HCEC 1CT (cell line): ENCODE measurements around the gene DHFR2.
A peak's percentile ranks its signal among the peaks of the same experiment; 100 is the strongest.
"Not testable (repeated sequence)": the region's sequence is repeated elsewhere in the genome, so short reads cannot be mapped to it uniquely, and the experiment has no call there.

Experiments
- DNase-seq: peaks from one replicate; pipeline ENCODE4 v3.0.0-alpha.2; 2017

DHFR2 gene

DNA sequence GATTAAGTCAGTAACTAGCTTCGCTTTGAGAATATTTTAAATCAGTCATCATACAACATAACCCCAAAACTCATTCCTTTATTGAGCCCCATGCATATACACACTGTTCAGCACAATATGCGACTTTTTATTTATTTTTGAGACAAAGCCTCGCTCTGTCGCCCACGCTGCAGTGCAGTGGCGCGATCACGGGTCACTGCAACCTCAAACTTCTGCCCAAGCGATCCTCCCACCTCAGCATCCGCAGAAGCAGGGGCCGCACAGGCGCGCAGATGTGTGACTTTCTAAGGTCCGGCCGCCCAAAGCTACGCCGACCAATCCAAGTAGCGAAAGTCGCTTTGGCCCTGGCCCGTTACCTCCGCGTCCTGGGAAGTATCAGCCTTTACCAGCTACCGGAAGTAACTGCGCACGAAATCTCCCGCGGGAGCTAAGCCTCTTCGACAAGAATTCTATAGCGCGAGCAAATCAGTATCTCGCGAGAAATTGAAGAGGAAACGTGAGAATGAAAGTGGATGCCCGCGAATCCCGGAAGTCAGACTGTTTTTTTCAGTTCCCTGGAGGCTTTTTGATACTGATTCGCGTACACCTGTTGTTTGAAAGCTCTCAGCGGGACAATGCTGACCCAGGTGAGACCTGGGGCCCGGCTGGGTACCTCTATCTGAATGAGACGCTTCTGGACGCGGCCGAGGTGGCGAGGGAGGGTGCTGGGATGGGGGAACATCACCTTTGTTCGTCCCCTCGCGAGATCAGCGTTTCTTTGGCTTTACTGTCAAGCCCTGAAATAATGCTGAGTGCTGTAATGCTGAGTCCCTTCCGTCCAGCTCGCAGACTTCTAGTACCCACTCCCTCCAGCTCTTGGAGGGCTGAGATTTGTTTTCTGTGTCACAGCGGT is at the start of gene DHFR2, which contains the start of gene NSUN3:
Gene DHFR2 (minus strand): TSS at position 404 of the 892 bp plus-strand sequence. CDS start 1,405 bp downstream, outside the sequence.
Gene NSUN3 (plus strand): TSS at position 549 of the 892 bp plus-strand sequence. CDS start 66 bp downstream, at position 615.
- peak; percentile 97 for DNase-seq

DNA sequence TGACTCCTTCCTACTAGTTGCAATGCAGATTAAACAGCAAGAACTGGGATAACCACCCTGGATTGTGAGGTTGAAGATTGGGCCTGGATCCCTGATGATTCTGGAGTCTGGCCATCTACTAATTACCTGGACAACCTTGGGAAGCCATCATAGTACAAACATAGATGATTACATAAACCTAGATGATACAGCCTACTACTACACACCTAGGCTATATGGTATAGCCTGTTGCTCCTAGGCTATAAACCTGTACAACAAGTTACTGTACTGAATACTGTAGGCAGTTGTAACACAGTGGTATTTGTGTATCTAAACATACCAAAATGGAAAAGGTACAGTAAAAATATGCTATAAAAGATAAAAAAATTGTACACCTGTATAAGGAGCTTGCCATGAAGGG is 48.1 kb upstream of the DHFR2 start:
- DNase-seq: no peak

- DNase-seq: not testable (repeated sequence)
Measured at GRCh38 chr3:94110232-94110631, 47.5 kb upstream of the DHFR2 start.

DNA sequence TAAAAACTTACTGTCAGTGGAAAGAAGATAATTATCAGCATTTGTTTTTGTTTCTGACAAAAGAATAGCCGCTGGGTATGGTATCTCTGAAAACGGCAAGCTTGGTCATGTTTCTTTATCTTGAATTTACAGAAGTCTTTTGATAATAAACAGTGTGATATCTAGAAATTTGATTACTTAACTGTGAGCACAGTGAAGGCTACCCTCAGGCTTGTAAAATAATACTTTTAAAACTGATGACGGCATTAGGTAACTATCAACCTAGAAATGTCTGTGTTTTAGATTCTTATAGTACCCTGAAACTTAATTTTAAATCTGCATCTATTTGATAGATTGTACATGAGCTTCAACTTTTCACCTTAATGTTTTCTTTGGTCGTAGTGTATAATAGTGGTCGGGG is 43.6 kb upstream of the DHFR2 start:
- no peak for DNase-seq

- peak; percentile 30 for DNase-seq
Measured at GRCh38 chr3:94101860-94102259, 39.1 kb upstream of the DHFR2 start.

DNA sequence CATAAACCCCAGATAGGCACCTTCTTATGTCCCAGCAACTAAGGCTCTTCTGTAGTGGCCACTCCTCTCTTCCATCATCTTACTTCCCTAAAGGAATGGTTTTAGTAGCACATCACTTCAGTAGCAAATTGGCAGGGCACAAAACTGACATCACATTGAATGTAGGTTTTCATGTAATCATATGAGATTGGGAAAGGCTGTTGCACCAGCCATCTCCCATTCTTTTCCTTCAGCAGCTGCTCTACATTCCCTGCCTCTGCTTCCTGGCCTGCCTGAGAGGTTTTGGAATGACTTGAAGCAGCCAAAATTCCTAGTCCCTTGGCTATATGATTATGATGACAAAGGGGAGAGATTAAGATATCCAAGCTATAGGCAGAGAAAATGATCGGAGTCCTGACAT is 36.6 kb upstream of the DHFR2 start:
- no peak for DNase-seq

DNA sequence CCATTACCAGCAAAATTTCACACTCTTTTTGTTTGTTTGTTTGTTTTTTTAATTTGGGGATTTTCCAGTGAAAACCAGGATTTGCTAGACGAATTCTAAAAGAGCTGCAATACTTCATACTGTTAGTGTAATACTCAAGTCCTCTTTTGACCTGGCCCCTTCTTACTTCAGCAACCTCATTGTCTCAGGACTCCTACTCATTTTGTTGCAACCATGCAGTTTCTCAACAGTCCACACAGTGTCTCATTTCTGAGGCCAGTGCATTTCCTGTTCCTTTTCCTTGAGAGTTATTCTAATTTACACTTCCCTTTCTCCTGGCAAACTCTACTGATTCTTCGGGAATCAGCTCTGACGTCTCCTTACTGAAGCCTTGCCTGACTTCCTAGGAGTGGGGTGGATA is 35.7 kb upstream of the DHFR2 start:
- DNase-seq: peak; percentile 7

- no peak for DNase-seq
Measured at GRCh38 chr3:94095111-94095510, 32.4 kb upstream of the DHFR2 start.

GRCh38 chr3:94093151-94093550 is 30.4 kb upstream of the DHFR2 start:
- DNase-seq: no peak

DNA sequence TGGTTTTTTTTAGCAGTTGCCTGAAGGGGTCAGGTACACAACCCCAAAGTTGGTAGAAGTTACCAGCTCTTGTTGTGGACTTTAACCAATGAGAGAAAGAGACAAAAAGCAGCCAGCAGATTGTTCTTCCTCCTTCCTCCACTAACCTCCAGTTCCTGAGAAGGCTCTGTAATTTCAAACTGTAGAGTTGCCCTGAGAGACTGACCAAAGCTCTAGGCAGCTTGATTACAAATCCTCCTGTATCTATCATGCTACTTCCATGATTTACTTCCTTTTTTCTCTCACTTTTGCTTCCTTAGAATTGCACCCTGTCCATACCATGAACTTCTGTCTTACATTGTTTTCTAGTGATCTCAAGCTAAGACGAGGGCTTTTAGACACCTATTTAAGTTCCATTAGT is 29.4 kb upstream of the DHFR2 start:
- no peak for DNase-seq

- no peak for DNase-seq
Measured at GRCh38 chr3:94089126-94089525, 26.4 kb upstream of the DHFR2 start.

DNA sequence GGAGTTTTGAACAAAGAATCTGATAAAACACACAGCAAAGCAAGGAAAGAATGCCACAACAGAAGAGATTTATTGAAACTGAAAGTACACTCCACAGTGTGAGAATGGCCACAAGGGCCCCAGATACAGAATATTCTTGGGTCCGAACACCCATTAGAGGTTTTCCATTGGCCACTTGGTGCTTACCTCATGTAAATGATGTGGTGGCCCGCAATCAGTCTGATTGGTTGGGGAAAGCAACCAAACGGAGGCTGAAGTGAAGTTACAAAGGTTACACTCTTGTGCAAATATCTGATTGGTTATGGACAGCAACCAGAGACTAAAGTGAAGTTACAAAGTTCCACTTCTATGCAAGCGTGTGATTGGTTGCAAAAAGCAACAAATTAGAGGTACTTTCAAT is 20.5 kb upstream of the DHFR2 start:
- DNase-seq: no peak

GRCh38 chr3:94082391-94082937 is 19.7 kb upstream of the DHFR2 start:
- no peak for DNase-seq

DNA sequence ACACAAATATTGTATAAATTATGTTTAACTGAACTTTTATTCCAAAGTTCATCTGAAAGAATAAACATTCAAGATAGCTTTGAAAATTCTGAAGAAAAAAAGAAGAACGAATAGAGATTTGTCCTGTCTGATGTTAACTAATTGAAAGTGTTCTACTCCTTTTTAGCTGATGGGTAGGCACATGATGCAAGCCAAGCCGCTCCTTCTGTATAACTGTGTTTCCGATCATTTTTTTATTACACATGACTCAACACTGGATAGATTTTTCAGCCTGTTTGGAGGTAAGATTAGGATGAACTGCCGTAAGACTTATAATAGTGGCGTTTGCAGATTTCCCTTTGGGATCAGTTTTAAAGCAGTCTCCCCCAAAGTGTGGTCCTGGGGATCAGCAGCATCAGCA is 19.2 kb upstream of the DHFR2 start:
- DNase-seq: no peak

GRCh38 chr3:94080552-94080951 is 17.8 kb upstream of the DHFR2 start:
- not testable (repeated sequence) for DNase-seq

GRCh38 chr3:94076055-94076454 is 13.3 kb upstream of the DHFR2 start:
- DNase-seq: peak; percentile 35

DNA sequence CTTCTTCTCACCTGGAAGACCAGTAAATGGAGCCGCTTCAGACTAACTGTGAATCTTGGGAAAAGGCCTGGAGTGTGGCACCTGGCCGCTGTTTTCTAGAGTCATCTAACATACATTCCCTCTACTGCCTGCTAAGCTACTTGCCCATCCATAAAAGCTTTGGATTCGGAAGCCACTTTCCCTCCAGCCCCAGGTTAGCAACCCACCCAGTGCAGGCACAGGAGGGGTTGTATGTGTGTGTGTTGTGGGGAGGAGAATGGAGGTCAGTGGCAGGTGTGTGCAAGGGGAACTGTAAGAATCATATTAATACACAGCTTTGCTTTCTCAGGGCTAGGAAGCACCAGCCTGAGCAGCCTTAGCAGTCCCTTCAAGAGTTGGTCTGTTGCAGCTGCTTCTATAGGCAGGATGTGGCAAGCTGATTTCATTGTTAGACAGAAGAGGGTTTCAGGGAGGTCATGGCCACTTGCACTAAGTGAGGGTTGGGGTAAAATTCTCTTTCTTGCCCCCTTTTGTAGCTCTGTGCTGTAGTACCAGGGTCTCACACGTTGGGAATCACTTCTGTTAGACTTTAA is 9.1 kb upstream of the DHFR2 start:
- DNase-seq: no peak

- DNase-seq: no peak
Measured at GRCh38 chr3:94070341-94070911, 7.7 kb upstream of the DHFR2 start.

DNA sequence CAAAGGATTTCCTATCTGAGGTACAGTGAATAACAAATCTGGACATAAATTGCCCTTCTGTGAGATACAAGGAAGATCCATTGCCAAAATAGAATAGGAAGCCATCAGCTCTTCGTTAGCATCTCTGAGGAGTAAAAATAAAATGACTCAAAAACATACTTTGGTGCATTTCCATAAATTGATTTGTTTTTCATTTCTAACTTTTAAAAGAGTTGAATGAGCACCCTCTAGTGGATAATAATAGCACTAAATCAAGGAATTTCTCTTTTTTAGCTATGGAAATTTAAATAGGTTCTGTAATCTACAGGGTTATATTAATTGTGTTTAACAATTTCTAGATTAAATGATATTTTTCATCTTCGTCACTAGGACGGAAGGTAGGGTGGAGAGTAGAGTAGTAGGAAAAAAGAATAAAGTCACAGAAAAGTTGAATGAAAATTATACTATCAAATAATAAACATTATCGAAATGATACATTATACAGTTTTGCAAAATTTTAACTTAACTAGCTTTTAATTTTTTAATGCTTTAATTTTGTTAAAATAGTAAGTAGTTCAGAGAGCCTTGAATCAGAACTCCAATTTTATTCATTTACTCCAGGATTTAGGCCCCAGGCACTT is 6.6 kb upstream of the DHFR2 start:
- peak; percentile 48 for DNase-seq

DNA sequence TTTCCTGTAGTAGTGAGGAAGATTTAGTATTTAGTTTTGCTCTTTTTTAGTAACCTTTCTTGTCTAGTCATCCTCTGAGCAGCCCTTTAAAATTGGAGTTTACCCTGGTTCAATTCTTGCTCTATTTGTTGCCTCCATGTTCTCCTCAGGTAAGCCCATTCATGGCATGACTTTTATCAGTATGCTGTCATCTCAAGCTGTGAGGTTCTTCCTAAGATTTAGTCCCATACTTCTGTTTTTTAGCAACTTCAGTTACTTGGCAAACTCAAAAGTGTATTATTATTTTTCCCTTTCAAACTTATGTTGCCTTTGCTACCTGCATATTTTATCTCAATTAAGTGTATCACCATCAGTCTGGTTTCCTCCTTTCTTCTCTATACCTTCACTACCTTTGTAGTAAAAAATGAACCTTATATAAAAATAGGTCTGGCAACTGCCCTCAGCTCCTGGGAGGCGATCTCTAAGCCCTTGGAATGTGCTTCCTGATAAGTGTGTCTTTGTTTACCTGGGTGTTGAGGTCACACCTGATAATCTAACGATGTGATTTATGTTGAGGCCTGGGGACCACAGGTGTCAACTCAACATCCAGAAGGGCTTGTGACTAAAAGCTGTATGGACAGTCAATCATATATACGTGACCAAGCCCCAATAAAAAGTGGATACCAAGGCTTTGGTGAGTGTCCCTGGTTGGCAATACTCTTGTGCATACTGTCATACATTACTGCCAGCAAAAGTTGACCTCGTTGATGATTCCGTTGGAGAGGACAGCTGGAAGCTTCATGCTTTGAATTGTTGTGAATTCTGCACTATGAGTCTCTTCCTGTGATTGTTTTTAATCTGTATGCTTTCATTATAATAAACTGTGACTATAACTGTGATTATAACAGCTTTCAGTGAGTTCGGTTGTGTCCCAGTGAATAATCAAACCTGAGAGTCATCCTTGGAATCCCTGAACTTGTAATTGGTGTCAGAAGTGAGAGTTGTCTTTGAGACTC is 4.1 kb upstream of the DHFR2 start:
- DNase-seq: no peak

DNA sequence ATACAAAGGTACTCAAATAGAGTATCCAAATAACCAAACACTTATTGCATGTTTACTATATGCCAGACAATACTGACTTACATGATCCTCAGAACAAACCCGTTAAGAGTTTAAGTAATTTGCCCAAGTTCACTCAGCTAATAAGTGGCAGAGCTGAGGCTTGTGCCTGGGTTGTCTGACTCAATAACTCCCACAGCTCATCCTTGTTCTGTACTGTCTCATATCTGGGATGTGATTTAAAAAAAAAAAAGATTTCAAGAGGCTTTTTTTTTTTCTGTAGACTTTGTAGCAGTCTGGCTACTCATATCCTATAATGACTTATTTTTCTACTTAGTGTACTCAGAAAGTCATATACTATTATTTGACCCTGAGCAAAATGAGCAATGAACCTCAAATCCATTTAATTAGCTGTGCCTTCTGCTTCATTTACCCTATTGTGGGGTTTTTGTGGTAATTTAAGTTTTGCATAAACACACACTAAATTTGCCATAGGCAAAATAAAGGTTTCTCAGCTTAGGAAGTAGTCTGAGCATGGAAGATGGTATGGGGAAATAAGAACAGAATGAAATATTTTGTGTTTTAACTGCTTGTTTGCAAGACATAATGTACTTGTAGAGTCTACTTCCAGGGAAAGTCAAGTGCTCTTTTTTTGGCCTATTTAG is 3.2 kb upstream of the DHFR2 start:
- no peak for DNase-seq
